Testis (tissue), 2 donors: Measurements from ENCODE around the gene STXBP6.

Experiments used
- POLR2A ChIP-seq: fragments of 450-650 bp; IDR thresholded peaks from one replicate; pipeline ENCODE4 v1.6.1; 2017; ENCODE audit warnings: antibody characterized with exemption, mild to moderate bottlenecking, moderate library complexity
- TF ChIP-seq, protein P1 (sequence below), 3 experiments: fragments of 450-650 bp in 2 of 3; fragments of 200-600 bp in 1 of 3; sonication (generic) in 1 of 3; IDR thresholded peaks; one replicate each; pipeline ENCODE4 v1.5.1; 2016 to 2019; ENCODE audit warnings: antibody characterized with exemption in 3 of 3, mild to moderate bottlenecking in 2 of 3, moderate library complexity in 1 of 3

DNA sequence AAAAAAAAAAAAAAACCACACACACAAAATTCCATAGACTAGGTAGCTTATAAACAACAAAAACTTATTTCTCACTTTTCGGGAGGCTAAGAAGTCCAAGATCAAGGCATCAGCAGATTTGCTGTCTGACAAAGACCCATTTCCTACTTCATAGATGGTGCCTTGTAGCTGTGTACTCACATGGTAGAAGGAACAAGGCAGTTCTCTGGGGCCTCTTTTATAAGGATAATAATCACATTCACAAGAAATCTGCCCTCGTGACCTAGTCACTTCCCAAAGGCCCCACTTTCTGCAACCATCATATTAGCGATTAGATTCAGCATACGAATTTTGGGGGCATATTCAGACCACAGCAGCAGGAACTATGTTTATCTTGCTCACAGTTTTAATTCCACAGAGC is 54.9 kb downstream of the STXBP6 start:
- TF ChIP-seq, protein P1, sequence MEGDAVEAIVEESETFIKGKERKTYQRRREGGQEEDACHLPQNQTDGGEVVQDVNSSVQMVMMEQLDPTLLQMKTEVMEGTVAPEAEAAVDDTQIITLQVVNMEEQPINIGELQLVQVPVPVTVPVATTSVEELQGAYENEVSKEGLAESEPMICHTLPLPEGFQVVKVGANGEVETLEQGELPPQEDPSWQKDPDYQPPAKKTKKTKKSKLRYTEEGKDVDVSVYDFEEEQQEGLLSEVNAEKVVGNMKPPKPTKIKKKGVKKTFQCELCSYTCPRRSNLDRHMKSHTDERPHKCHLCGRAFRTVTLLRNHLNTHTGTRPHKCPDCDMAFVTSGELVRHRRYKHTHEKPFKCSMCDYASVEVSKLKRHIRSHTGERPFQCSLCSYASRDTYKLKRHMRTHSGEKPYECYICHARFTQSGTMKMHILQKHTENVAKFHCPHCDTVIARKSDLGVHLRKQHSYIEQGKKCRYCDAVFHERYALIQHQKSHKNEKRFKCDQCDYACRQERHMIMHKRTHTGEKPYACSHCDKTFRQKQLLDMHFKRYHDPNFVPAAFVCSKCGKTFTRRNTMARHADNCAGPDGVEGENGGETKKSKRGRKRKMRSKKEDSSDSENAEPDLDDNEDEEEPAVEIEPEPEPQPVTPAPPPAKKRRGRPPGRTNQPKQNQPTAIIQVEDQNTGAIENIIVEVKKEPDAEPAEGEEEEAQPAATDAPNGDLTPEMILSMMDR (IDR thresholded peaks at IDR 0.05): no peak
- no peak for TF ChIP-seq POLR2A
